SK-N-SH (cell line): ENCODE data around the gene CYBC1. TPM values are rescaled to one million over a fixed set of nuclear protein-coding genes. Genes with fewer than 3 reads are reported as not detected.

ENCODE experiments used
- CTCF ChIA-PET: fragments of 300-600, 350-600 bp; formaldehyde crosslinking; extraction: SDS; loops from one replicate; lab custom pipeline; 2021; lab: Yijun Ruan, JAX
- POLR2A ChIA-PET: fragments of 350-600 bp; sonication (Branson Sonifier 250); formaldehyde crosslinking; extraction: SDS; loops from one replicate; lab custom pipeline; 2020; ENCODE audit warnings: antibody characterized with exemption, inconsistent platforms; lab: Yijun Ruan, JAX
- DNase-seq: peaks from one replicate; pipeline ENCODE4 v3.0.0; 2012
- H2AFZ ChIP-seq: fragments of 200-600 bp; sonication (generic); 2 replicates; pipeline ENCODE4 v1.8.1; 2016; ENCODE audit warnings: antibody characterized with exemption, mild to moderate bottlenecking, low read depth
- H3F3A ChIP-seq: fragments of 200-600 bp; sonication (generic); replicated peaks from 2 replicates; pipeline ENCODE3; 2016; ENCODE audit warnings: antibody characterized with exemption, mild to moderate bottlenecking; ENCODE audit not compliant: insufficient read depth
- H3K27ac ChIP-seq, 2 experiments: fragments of 200-500 bp in 1 of 2; fragments of 200-600 bp in 1 of 2; sonication (Bioruptor generic) in 1 of 2; sonication (generic), shearing (Covaris generic) in 1 of 2; 2 replicates each; pipeline versions ENCODE4 v1.5.1 to v1.6.1; 2014 to 2016; ENCODE audit warnings: low read depth in 2 of 2, inconsistent platforms in 1 of 2, low read length in 1 of 2, mild to moderate bottlenecking in 1 of 2, mixed read lengths in 1 of 2
- H3K27me3 ChIP-seq: fragments of 200-600 bp; sonication (generic), shearing (Covaris generic); 2 replicates; pipeline ENCODE4 v1.6.1; 2016; ENCODE audit warnings: mixed run types; ENCODE audit not compliant: insufficient read depth
- H3K36me3 ChIP-seq, 2 experiments: fragments of 200-500 bp in 1 of 2; fragments of 200-600 bp in 1 of 2; sonication (Bioruptor generic) in 1 of 2; sonication (generic) in 1 of 2; replicated peaks in 1 of 2; 2 replicates each; pipeline versions ENCODE3 to v1.5.1; 2014 to 2016; ENCODE audit warnings: low read length in 1 of 2, mild to moderate bottlenecking in 1 of 2; ENCODE audit not compliant: insufficient read depth in 2 of 2, control insufficient read depth in 1 of 2
- H3K4me1 ChIP-seq, 2 experiments: fragments of 200-500 bp in 1 of 2; fragments of 200-600 bp in 1 of 2; sonication (Bioruptor generic) in 1 of 2; sonication (generic), shearing (Covaris generic) in 1 of 2; 2 replicates each; pipeline versions ENCODE4 v1.5.1 to v1.6.1; 2014 to 2016; ENCODE audit warnings: low read depth in 1 of 2, low read length in 1 of 2, mixed run types in 1 of 2; ENCODE audit not compliant: insufficient read depth in 2 of 2, control insufficient read depth in 1 of 2
- H3K4me2 ChIP-seq: fragments of 200-600 bp; sonication (generic), shearing (Covaris generic); 2 replicates; pipeline ENCODE4 v1.6.1; 2017; ENCODE audit warnings: mixed run types
- H3K4me3 ChIP-seq, 2 experiments: fragments of 200-500 bp in 1 of 2; fragments of 200-600 bp in 1 of 2; sonication (Bioruptor generic) in 1 of 2; sonication (generic), shearing (Covaris generic) in 1 of 2; 2 replicates each; pipeline versions ENCODE4 v1.5.1 to v1.8.1; 2014 to 2016; ENCODE audit warnings: low read depth in 2 of 2, inconsistent platforms in 1 of 2, low read length in 1 of 2, mild to moderate bottlenecking in 1 of 2, mixed read lengths in 1 of 2, moderate library complexity in 1 of 2
- H3K79me2 ChIP-seq: fragments of 200-600 bp; sonication (generic); 2 replicates; pipeline ENCODE4 v1.8.1; 2017; ENCODE audit warnings: mild to moderate bottlenecking; ENCODE audit not compliant: insufficient read depth
- H3K9ac ChIP-seq: fragments of 200-600 bp; sonication (generic); 2 replicates; pipeline ENCODE4 v1.6.1; 2017; ENCODE audit warnings: mixed run types
- H3K9me2 ChIP-seq: fragments of 200-600 bp; sonication (generic); 2 replicates; pipeline ENCODE4 v1.6.1; 2017; ENCODE audit warnings: mixed run types
- H3K9me3 ChIP-seq: fragments of 200-600 bp; sonication (generic); 2 replicates; pipeline ENCODE4 v1.6.1; 2017; ENCODE audit warnings: mixed run types, mild to moderate bottlenecking, moderate library complexity
- H4K20me1 ChIP-seq: fragments of 200-600 bp; sonication (generic); 2 replicates; pipeline ENCODE4 v1.6.1; 2017; ENCODE audit warnings: mild to moderate bottlenecking, mixed run types; ENCODE audit not compliant: insufficient read depth
- CTCF ChIP-seq: fragments of 200-600 bp; sonication (generic); IDR thresholded peaks from 2 replicates; pipeline ENCODE4 v1.6.1; 2017; ENCODE audit warnings: antibody characterized with exemption, mild to moderate bottlenecking, moderate library complexity
- GATA2 ChIP-seq: sonication (generic); formaldehyde crosslinking; IDR thresholded peaks from 2 replicates; pipeline ENCODE4 v1.5.0; 2020; ENCODE audit warnings: mild to moderate bottlenecking, missing genetic modification reagents
- JUND ChIP-seq: IDR thresholded peaks from 2 replicates; pipeline ENCODE4 v1.4.0; 2012
- MXI1 ChIP-seq: IDR thresholded peaks from 2 replicates; pipeline ENCODE4 v1.6.1; 2012; ENCODE audit warnings: mild to moderate bottlenecking, low read depth, low read length, improper control_type of control experiment
- REST ChIP-seq: IDR thresholded peaks from 2 replicates; pipeline ENCODE4 v1.6.1; 2012; ENCODE audit warnings: mild to moderate bottlenecking, low read depth, low read length, moderate library complexity
- RFX5 ChIP-seq: IDR thresholded peaks from 2 replicates; pipeline ENCODE4 v1.6.1; 2012; ENCODE audit warnings: mild to moderate bottlenecking, improper control_type of control experiment, low read length
- SMC3 ChIP-seq: IDR thresholded peaks from 2 replicates; pipeline ENCODE4 v1.6.1; 2012; ENCODE audit warnings: low read depth, low read length, improper control_type of control experiment
- TEAD4 ChIP-seq: IDR thresholded peaks from 2 replicates; pipeline ENCODE4 v1.4.0; 2012; ENCODE audit warnings: mild to moderate bottlenecking, borderline replicate concordance; ENCODE audit not compliant: insufficient read depth
- USF2 ChIP-seq: fragments of 150-350 bp; IDR thresholded peaks from 2 replicates; pipeline ENCODE4 v1.6.1; 2017; ENCODE audit warnings: antibody characterized with exemption, low read length, low read depth, borderline replicate concordance
- YY1 ChIP-seq: IDR thresholded peaks from 2 replicates; pipeline ENCODE4 v1.4.0; 2012; ENCODE audit warnings: low read depth, mild to moderate bottlenecking
- WGBS: methylation state at CpG from one replicate; pipeline ENCODE4 v1.1.6; 2017; ENCODE audit warnings: low lambda C conversion rate; 5-methylcytosine and 5-hydroxymethylcytosine counted together
- polyA plus RNA-seq, 3 experiments: library from polyadenylated mRNA; depleted of rRNA; stranded (reverse); fragments of >200 nt; gene quantifications; 2 replicates each; pipeline ENCODE4 v1.2.3, GENCODE V29; 2012

CYBC1 gene
- polyA plus RNA-seq, 1 of the 3 experiments (the other 2 are of a cell fraction), result 165 TPM

- no peak for TF ChIP-seq MXI1
- TF ChIP-seq GATA2, result no peak
- TF ChIP-seq SMC3, result no peak
- no peak for TF ChIP-seq TEAD4
- TF ChIP-seq REST, result no peak
- no peak for TF ChIP-seq JUND
- TF ChIP-seq CTCF, result no peak
- TF ChIP-seq USF2, result no peak
- H3F3A ChIP-seq, result peaks cover 6% of the 10 kb centered on the region
- no peaks in the 10 kb centered on the region for H3K9me2 ChIP-seq
- H3K36me3 ChIP-seq, result peaks cover 0 to 3% of the 10 kb centered on the region in 2 experiments
- ChIA-PET POLR2A (no interaction called here), CTCF (no interaction called here)
- no peaks in the 10 kb centered on the region for H3K27me3 ChIP-seq
- no peak overlapping the region for H3K9ac ChIP-seq
- DNase-seq, result no peak
- H2AFZ ChIP-seq, result no peak overlapping the region
- peaks cover 8 to 18% of the 10 kb centered on the region in 2 experiments; a peak in 2 of 4 replicates for H3K4me1 ChIP-seq
- no peak overlapping the region for H3K4me3 ChIP-seq
- peaks cover 5% of the 10 kb centered on the region; the same call in 1 of the 2 replicates for H4K20me1 ChIP-seq
- no peak overlapping the region for H3K4me2 ChIP-seq
- peaks cover 23% of the 10 kb centered on the region for H3K79me2 ChIP-seq
- WGBS, result 96% methylated on average over 3 of the region's 3 CpGs
- H3K9me3 ChIP-seq, result no peaks in the 10 kb centered on the region
- no peak overlapping the region for H3K27ac ChIP-seq
Measured at GRCh38 chr17:82452162-82452561, 1.6 kb upstream of the CYBC1 start.

GRCh38 chr17:82449883-82450356, 632 bp downstream of the CYBC1 start:
- Histone ChIP-seq H3K4me3 (peak overlapping the region; percentile 76 to 95), H2AFZ (peak overlapping the region; percentile 75), H3K27ac (peak overlapping the region; percentile 65 to 88; a peak in 3 of 4 replicates), H3F3A (peaks cover 6% of the 10 kb centered on the region), H3K4me2 (peak overlapping the region; percentile 96), H3K79me2 (peaks cover 38% of the 10 kb centered on the region), H3K9me2 (no peaks in the 10 kb centered on the region), H3K9me3 (no peaks in the 10 kb centered on the region), H3K4me1 (peaks cover 8 to 34% of the 10 kb centered on the region in 2 experiments; a peak in 2 of 4 replicates), H3K27me3 (no peaks in the 10 kb centered on the region), H4K20me1 (peaks cover 5% of the 10 kb centered on the region), H3K36me3 (peaks cover 0 to 17% of the 10 kb centered on the region in 2 experiments), H3K9ac (peak overlapping the region; percentile 94)
- 43% methylated on average over 18 of the region's 18 CpGs for WGBS
- no peak for TF ChIP-seq RFX5
- TF ChIP-seq YY1, result 0 out of 2 replicates have a peak, but pooled peaks have one; percentile 4
- ChIA-PET POLR2A (no interaction called here), CTCF (no interaction called here)
- DNase-seq, result no peak
